SIG-M5 treated with dmso at 0.1 percent for 504 hours (cell line): ENCODE results near the gene SP5.
"Not testable (repeated sequence)": the region's sequence is repeated elsewhere in the genome, so short reads cannot be mapped to it uniquely, and the experiment has no call there.

ENCODE experiments used
- DNase-seq: peaks from one replicate; lab custom pipeline; 2025; ENCODE audit not compliant: unreplicated experiment; lab: John Stamatoyannopoulos, UW

Gene SP5

GRCh38 chr2:170737821-170738220 is 22.7 kb downstream of the SP5 start:
- DNase-seq, result no peak

- DNase-seq, result peak; percentile 13
Observed at GRCh38 chr2:170739048-170739447, 23.9 kb downstream of the SP5 start.

GRCh38 chr2:170739507-170740046 is 24.4 kb downstream of the SP5 start:
- DNase-seq, result no peak

DNA sequence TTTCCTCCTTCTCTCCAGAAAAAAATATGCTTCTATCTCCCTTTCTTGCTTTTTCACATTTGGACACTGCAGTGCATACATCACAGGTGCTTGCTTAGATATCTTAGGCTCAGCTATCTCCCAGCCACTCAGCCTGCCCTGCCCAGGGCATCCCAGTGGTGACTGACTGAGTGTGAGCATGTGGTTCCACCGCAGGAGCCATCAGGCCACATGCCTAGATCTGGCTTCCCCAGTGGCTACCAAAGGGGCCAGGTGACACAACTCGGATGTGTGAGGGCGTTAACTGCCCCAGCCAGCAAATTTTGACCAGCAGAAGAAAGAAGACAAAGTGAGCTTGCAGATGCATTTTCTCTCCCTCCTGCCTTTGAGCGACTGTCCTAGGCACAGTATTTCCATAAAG is 25.5 kb downstream of the SP5 start:
- DNase-seq, result no peak

GRCh38 chr2:170742000-170742399 is 26.9 kb downstream of the SP5 start:
- no peak for DNase-seq

DNA sequence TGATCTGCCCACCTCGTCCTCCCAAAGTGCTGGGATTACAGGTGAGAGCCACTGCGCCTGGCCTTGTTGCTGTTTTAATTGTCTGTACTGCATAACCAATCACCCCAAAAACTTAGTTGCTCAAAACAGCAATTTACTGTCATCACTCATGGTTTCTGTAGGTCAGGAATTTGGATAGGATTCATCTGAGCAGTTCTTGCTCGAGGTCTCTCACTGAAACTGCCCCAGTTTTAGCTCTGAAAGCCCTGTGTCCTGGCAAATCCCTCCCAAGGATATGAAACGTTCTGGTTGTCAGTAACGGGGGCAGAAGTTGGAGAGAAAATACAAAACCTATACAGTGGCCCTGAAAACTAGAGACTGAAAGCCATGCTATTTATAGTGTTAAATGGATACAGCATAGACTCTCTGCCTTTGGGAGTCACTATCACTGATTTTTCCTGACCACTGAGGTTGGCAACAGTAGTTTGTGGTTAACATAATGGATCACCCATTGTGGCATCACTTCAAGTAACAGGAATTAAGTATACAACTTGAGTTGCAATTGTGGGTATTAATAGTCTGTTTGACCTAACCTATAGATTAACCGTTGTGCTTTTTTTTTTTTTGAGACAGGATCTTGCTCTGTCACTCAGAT is 27.9 kb downstream of the SP5 start:
- no peak for DNase-seq

GRCh38 chr2:170743530-170744239 is 28.5 kb downstream of the SP5 start:
- no peak for DNase-seq

- no peak for DNase-seq
Observed at GRCh38 chr2:170744248-170745002, 29.3 kb downstream of the SP5 start.

GRCh38 chr2:170745305-170745704 is 30.2 kb downstream of the SP5 start:
- DNase-seq, result no peak

DNA sequence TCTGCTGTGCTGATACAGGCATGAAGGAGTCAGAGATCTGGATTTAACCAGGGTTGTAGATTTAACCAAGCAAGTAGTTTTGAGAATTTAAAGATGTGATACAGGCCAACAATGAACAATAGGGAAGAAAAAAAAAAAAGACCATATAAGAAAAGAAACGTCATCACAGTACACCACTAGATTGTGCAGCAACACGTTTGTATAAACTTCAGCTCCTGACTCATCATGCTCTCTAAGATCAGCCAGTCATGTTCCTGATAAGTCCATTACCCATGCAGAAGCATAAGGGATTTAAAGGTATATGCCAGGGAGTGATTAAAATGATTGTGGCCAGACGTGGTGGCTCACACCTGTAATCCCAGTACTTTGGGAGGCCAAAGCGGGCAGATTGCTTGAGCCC is 32.8 kb downstream of the SP5 start:
- no peak for DNase-seq

GRCh38 chr2:170751555-170751954 is 36.4 kb downstream of the SP5 start:
- not testable (repeated sequence) for DNase-seq

GRCh38 chr2:170761572-170761971 is 46.4 kb downstream of the SP5 start:
- no peak for DNase-seq

DNA sequence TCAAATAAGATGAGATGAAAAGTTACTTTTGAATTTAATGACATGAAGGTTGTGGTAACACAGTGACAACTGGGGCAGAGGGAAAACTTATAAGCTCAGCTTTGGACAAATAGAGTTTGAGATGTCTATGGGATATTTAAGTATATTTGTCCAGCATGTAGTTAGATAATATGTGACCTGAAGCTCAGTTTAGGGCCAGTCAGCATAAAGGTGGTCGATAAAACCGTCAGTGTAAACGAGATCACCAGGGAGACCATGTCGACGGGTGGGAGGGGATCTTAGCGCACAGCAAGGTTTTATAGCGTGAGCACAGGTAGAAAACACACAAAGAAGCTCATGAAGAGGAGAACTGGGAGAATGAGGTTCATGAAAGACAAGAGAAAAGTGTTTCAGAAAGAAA is 47.6 kb downstream of the SP5 start:
- no peak for DNase-seq

GRCh38 chr2:170763232-170763631 is 48.1 kb downstream of the SP5 start:
- no peak for DNase-seq

DNA sequence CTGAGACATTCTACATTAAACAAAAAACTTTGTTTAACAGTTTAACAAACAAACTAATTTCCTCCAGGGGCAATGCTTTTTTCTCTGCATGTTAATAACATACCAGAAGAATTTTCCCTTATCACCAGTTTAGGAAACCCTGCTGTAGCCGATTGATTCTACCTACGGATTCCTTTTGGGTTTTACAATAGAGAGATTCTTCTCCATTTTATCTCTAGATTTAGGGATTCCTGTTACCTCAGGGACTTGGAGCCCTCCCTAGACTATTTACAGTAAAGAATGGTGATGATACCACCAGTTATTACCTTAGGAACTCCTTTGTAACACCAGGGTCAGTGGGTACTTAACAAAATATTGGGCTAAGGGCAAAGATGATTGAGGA is 49.7 kb downstream of the SP5 start:
- no peak for DNase-seq

DNA sequence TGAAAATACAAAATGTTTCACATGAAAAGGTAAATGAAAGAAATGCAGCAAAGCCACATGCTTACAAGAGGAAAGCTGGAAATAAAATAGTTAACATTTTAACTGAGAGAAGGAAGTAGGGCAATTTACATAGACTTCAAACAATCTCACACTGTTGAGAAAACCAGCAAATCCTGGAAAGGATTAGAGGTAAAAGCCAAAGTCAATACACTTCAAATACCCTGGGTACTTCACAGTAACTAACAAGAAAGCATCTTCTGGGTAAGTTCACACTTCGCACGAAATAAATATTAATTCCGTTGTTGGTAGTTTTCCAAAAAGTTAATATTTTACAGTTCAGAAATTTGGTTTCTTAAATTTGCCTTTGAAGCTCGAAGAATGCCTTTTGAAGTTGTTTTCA is 51.6 kb downstream of the SP5 start:
- DNase-seq, result no peak
